ENCODE measurements around the gene ADCY5.

ADCY5 gene

DNA sequence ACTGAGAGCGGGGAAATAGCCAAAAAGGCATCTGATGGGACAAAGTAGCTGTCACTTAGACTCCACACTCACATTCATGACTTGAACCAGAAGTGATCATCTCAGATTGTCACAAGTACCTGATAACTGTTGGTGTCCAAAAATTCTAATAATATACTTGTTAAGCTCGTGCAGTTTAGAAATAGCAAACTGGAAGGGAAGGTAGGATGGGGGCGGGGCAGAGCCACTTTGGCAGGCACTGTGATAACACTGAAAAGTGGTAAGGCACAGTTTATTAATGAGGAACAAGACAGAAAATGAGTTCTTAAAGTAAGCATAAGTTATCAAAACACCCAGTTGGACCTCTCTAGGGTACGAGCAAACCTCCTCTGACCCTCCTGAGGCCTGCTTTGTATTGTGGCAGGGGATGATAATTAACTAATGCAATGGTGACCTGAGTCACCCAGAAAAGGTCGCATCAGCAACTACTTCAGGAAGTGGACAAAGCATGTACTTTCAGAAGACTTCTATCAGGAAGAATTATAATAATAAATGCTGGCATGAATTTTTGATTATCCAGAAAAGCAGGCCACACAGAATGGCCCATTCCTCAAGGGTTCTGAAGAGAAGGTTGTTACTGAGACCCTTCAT, 54.4 kb downstream of the ADCY5 start:
- Mint-ChIP-seq H3K27ac (no peak overlapping the region), H3K36me3 (ENCODE audit: low read depth) (no peaks in the 10 kb centered on the region), H3K27me3 (ENCODE audit: low read depth, poor library complexity) (peaks cover 9% of the 10 kb centered on the region), H3K9me3 (no peaks in the 10 kb centered on the region), H3K4me1 (peaks cover 72% of the 10 kb centered on the region), H3K4me3 (no peak overlapping the region)
- DNase-seq: no peak
- TF ChIP-seq CTCF (IDR thresholded peaks at IDR 0.05): no peak

GRCh38 chr3:123392871-123393620, 55.8 kb downstream of the ADCY5 start:
- Mint-ChIP-seq H3K9me3 (no peaks in the 10 kb centered on the region), H3K27me3 (ENCODE audit: low read depth, poor library complexity) (peaks cover 18% of the 10 kb centered on the region), H3K27ac (peak overlapping the region; percentile 79), H3K36me3 (ENCODE audit: low read depth) (no peaks in the 10 kb centered on the region), H3K4me1 (peaks cover 80% of the 10 kb centered on the region), H3K4me3 (no peak overlapping the region)
- TF ChIP-seq CTCF (IDR thresholded peaks at IDR 0.05): no peak
- no peak for DNase-seq

GRCh38 chr3:123392368-123392767, 56.5 kb downstream of the ADCY5 start:
- TF ChIP-seq CTCF (IDR thresholded peaks at IDR 0.05): no peak
- no peaks in the 10 kb centered on the region for H3K9me3 Mint-ChIP-seq
- H3K36me3 Mint-ChIP-seq (ENCODE audit: low read depth): no peaks in the 10 kb centered on the region
- peak overlapping the region; percentile 79 for H3K27ac Mint-ChIP-seq
- peaks cover 80% of the 10 kb centered on the region for H3K4me1 Mint-ChIP-seq
- peak; percentile 25 for DNase-seq
- H3K4me3 Mint-ChIP-seq: no peak overlapping the region
- H3K27me3 Mint-ChIP-seq (ENCODE audit: low read depth, poor library complexity): peaks cover 18% of the 10 kb centered on the region

DNA sequence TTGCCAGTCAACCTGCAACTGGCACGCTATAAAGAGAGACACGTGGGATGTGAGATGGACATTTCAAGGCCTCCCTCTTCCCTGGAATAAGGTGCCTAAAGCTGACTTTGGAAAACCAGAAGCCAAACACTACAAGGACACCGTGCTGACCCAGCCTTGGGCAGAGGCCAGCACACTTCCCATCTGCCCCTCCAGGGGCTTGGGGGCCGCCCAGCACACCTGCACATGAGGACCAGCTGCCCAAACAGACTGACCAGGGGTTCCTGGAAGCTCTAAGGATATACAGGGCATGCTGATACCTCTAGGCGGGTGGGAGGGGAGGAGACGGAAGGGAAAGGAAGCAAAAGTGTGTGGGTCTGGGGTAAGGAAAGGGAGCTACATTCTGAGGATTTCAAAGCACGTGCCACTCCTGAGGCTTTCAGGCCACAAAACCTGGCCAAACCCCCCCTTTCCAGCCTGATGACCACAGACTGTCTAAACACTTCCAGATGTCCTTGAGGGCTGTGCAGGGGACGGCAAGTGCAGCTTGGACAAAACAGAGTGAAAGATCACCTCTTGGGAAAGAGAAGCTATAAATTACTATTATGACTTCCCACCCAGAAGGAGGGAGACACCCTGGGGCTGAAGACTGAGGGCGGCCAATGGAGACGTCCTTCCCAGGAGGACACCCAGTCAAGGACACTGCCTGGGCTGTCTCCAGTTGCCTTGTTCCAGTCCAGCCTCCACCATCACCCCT, 57.9 kb downstream of the ADCY5 start:
- no peaks in the 10 kb centered on the region for H3K36me3 Mint-ChIP-seq (ENCODE audit: low read depth)
- no peak for TF ChIP-seq CTCF (IDR thresholded peaks at IDR 0.05)
- H3K27ac Mint-ChIP-seq: peak overlapping the region; percentile 16
- H3K4me1 Mint-ChIP-seq: peaks cover 85% of the 10 kb centered on the region
- H3K4me3 Mint-ChIP-seq: peak overlapping the region; percentile 16
- DNase-seq: peak; percentile 32
- no peaks in the 10 kb centered on the region for H3K9me3 Mint-ChIP-seq
- H3K27me3 Mint-ChIP-seq (ENCODE audit: low read depth, poor library complexity): peaks cover 18% of the 10 kb centered on the region

- H3K36me3 Mint-ChIP-seq (ENCODE audit: low read depth): no peaks in the 10 kb centered on the region
- H3K27me3 Mint-ChIP-seq (ENCODE audit: low read depth, poor library complexity): peaks cover 20% of the 10 kb centered on the region
- H3K4me3 Mint-ChIP-seq: no peak overlapping the region
- TF ChIP-seq CTCF (IDR thresholded peaks at IDR 0.05): no peak
- H3K9me3 Mint-ChIP-seq: no peaks in the 10 kb centered on the region
- peaks cover 90% of the 10 kb centered on the region for H3K4me1 Mint-ChIP-seq
- peak overlapping the region; percentile 87 for H3K27ac Mint-ChIP-seq
- DNase-seq: no peak
Observed at GRCh38 chr3:123389628-123389918, 59.3 kb downstream of the ADCY5 start.
